Measurements from ENCODE around the gene CCHCR1. TPM values are rescaled to one million over a fixed set of nuclear protein-coding genes. Genes with fewer than 3 reads are reported as not detected.
"Not testable (repeated sequence)": the region's sequence is repeated elsewhere in the genome, so short reads cannot be mapped to it uniquely, and the experiment has no call there.

CCHCR1 gene
- total RNA-seq, 1 donor from 2014 or later = 9.9 TPM

DNA sequence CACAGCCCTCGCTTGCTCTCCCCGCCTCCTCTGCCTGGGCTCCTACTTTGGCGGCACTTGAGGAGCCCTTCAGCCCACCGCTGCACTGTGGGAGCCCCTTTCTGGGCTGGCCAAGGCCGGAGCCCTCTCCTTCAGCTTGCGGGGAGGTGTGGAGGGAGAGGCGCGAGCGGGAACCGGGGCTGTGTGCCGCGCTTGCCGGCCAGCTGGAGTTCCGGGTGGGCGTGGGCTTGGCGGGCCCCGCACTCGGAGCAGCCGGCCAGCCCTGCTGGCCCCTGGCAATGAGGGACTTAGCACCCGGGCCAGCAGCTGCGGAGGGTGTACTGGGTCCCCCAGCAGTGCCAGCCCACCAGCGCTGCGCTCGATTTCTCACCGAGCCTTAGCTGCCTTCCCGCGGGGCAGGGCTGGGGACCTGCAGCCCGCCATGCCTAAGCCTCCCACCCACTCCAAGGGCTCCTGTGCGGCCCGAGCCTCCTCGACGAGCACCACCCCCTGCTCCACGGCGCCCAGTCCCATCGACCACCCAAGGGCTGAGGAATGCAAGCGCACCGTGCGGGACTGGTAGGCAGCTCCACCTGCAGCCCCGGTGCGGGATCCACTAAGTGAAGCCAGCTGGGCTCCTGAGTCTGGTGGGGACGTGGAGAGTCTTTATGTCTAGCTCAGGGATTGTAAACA, 37.8 kb upstream of the CCHCR1 start:
- H3K9ac ChIP-seq (ENCODE audit: low read depth in 1 of 3, low read length in 3 of 3); H3K36me3 ChIP-seq (ENCODE audit: control insufficient read depth in 3 of 3, insufficient read depth in 3 of 3, low read length in 3 of 3); H3K27me3 ChIP-seq (ENCODE audit: control insufficient read depth in 3 of 3, insufficient read depth in 3 of 3, low read length in 3 of 3); H3K4me3 ChIP-seq (ENCODE audit: low read length in 3 of 3); H3K27ac ChIP-seq (ENCODE audit: low read depth, low read length); H3K9me3 ChIP-seq (ENCODE audit: control insufficient read depth in 3 of 3, low read length in 3 of 3): not testable (repeated sequence)
- H3K4me1 ChIP-seq (ENCODE audit: control insufficient read depth in 3 of 3, insufficient read depth in 3 of 3, low read length in 3 of 3) = peaks cover 6 to 23% (median 9%) of the 10 kb centered on the region in 3 donors

DNA sequence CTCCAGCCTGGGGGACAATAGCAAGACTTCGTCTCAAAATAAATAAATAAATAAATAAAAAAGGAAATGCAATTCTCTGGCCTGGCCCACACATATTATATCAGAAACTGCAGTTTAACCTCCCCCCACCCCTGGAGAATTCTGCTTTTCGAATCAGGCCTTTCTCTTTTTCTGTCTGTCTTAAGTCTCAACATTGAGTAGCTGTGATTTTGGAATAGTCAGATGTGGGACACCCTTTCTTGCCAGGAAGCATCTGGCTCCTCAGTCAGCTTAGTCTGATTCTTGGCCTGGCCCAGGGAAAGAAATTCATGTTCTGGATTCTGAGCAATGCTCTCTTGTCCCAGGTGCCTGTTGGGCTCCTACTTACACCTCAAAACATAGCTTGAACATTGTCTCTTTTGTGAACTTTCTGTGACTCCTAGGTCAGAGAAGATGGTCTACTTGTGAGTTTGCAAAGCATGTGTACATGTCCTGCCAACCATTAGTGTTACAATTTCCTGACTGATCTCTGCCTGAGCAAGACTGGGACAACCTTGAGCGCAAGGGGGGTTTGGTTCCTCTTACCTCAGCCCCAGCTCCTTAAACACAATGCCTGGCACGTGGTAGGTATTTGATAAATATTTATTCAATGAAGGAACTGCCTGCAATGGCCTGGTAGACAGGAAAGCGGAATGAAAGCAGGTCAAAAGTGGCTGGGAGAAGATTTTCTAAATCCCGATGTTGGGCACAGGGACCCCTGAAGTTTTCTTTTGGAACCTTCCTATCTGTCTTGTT, 36.6 kb upstream of the CCHCR1 start:
- Histone ChIP-seq H3K4me1 (ENCODE audit: control insufficient read depth in 3 of 3, insufficient read depth in 3 of 3, low read length in 3 of 3) (peaks cover 6 to 20% (median 9%) of the 10 kb centered on the region in 3 donors), H3K27me3 (ENCODE audit: control insufficient read depth in 3 of 3, insufficient read depth in 3 of 3, low read length in 3 of 3) (no peaks in the 10 kb centered on the region), H3K9me3 (ENCODE audit: control insufficient read depth in 3 of 3, low read length in 3 of 3) (no peaks in the 10 kb centered on the region), H3K4me3 (ENCODE audit: low read length in 3 of 3) (no peak overlapping the region), H3K36me3 (ENCODE audit: control insufficient read depth in 3 of 3, insufficient read depth in 3 of 3, low read length in 3 of 3) (peaks cover 0 to 8% (median 2%) of the 10 kb centered on the region in 3 donors), H3K9ac (ENCODE audit: low read depth in 1 of 3, low read length in 3 of 3) (no peak overlapping the region), H3K27ac (ENCODE audit: low read depth, low read length) (no peak overlapping the region)

DNA sequence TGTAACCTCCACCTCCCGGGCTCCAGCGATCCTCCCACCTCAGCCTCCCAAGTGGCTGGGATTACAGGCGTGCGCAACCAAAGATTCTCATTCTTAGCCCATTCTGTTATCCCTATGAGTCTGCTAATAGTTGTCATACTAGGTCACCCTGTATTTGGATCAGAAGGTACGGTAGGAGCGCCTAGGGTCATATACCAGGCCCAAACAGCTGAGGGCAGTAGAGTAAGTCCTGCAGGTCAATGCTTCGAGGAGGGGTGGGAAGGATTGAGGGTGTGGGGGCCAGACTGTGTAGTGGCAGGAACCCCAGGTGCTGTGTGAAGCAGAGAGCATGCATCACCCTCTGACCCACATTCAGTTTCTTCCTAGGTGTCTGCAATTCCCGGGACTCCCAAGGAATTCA, 35.6 kb upstream of the CCHCR1 start:
- no peak overlapping the region for H3K4me3 ChIP-seq (ENCODE audit: low read length in 3 of 3)
- H3K4me1 ChIP-seq (ENCODE audit: control insufficient read depth in 3 of 3, insufficient read depth in 3 of 3, low read length in 3 of 3) = peaks cover 6 to 17% (median 7%) of the 10 kb centered on the region in 3 donors
- peaks cover 0 to 8% (median 2%) of the 10 kb centered on the region in 3 donors for H3K36me3 ChIP-seq (ENCODE audit: control insufficient read depth in 3 of 3, insufficient read depth in 3 of 3, low read length in 3 of 3)
- H3K9me3 ChIP-seq (ENCODE audit: control insufficient read depth in 3 of 3, low read length in 3 of 3) = no peaks in the 10 kb centered on the region
- no peaks in the 10 kb centered on the region for H3K27me3 ChIP-seq (ENCODE audit: control insufficient read depth in 3 of 3, insufficient read depth in 3 of 3, low read length in 3 of 3)
- H3K27ac ChIP-seq (ENCODE audit: low read depth, low read length) = no peak overlapping the region
- peak overlapping the region in 1 of 3 donors; percentile 25 for H3K9ac ChIP-seq (ENCODE audit: low read depth in 1 of 3, low read length in 3 of 3)

DNA sequence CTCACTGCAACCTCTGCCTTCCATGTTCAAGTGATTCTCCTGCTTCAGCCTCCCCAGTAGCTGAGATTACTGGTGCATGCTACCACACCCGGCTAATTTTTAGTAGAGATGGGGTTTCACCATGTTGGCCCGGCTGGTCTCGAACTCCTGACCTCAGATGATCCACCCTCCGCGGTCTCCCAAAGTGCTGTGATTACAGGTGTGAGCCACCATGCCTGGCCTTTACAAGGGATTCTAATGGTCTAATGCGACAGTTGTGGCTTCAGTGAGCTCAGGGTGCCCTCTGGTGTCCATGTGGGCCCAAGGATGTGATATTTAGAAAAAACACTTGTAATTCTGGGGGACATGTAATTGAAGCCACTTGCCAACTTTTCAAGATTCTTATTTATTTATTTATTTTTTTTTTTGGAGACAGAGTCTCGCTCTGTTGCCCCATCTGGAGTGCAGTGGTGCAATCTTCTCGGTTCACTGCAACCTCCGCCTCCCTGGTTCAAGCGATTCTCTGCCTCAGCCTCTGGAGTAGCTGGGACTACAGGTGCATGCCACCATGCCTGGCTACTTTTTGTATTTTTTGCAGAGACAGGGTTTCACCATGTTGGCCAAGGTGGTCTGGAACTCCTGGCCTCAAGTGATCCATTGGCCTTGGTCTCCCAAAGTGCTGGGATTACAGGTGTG, 35.0 kb upstream of the CCHCR1 start:
- H3K4me3 ChIP-seq (ENCODE audit: low read length in 3 of 3); H3K9me3 ChIP-seq (ENCODE audit: control insufficient read depth in 3 of 3, low read length in 3 of 3); H3K36me3 ChIP-seq (ENCODE audit: control insufficient read depth in 3 of 3, insufficient read depth in 3 of 3, low read length in 3 of 3); H3K9ac ChIP-seq (ENCODE audit: low read depth in 1 of 3, low read length in 3 of 3); H3K27me3 ChIP-seq (ENCODE audit: control insufficient read depth in 3 of 3, insufficient read depth in 3 of 3, low read length in 3 of 3); H3K27ac ChIP-seq (ENCODE audit: low read depth, low read length): not testable (repeated sequence)
- H3K4me1 ChIP-seq (ENCODE audit: control insufficient read depth in 3 of 3, insufficient read depth in 3 of 3, low read length in 3 of 3) = peaks cover 6 to 17% (median 7%) of the 10 kb centered on the region in 3 donors

DNA sequence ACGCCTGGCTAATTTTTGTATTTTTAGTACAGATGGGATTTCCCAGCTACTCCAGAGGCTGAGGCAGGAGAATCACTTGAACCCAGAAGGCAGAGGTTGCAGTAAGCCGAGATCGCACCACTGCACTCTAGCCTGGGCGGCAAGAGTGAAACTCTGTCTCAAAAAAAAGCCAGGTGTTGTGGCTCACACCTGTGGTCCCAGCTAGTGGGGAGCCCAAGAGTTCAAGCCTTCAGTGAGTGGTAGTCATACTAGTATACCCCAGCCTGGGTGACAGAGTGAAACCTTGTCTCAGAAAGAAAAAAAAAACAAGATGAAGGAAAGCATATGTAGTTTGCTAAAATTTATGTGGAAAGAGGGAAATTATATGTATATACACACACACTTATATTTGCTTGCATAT, 32.9 kb upstream of the CCHCR1 start:
- Histone ChIP-seq H3K9me3 (ENCODE audit: control insufficient read depth in 3 of 3, low read length in 3 of 3) (no peaks in the 10 kb centered on the region), H3K36me3 (ENCODE audit: control insufficient read depth in 3 of 3, insufficient read depth in 3 of 3, low read length in 3 of 3) (peaks cover 0 to 8% (median 2%) of the 10 kb centered on the region in 3 donors), H3K4me1 (ENCODE audit: control insufficient read depth in 3 of 3, insufficient read depth in 3 of 3, low read length in 3 of 3) (peaks cover 5 to 9% (median 6%) of the 10 kb centered on the region in 3 donors), H3K9ac (ENCODE audit: low read depth in 1 of 3, low read length in 3 of 3) (no peak overlapping the region), H3K27me3 (ENCODE audit: control insufficient read depth in 3 of 3, insufficient read depth in 3 of 3, low read length in 3 of 3) (no peaks in the 10 kb centered on the region), H3K4me3 (ENCODE audit: low read length in 3 of 3) (no peak overlapping the region), H3K27ac (ENCODE audit: low read depth, low read length) (no peak overlapping the region)

DNA sequence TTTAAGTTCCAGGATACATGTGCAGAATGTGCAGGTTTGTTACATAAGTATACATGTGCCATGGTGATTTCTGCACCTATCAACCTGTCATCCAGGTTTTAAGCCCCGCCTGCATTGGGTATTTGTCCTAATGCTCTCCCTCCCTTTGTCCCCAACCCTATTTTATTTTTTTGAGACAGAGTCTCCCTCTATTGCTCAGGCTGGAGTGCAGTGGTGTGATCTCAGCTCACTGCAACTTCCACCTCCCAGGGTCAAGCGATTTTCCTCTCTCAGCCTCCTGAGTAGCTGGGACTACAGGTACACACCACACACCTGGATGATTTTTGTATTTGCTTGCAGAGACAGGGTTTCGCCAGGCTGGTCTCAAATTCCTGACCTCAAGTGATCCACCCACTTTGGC, 31.6 kb upstream of the CCHCR1 start:
- not testable (repeated sequence) for H3K36me3 ChIP-seq (ENCODE audit: control insufficient read depth in 3 of 3, insufficient read depth in 3 of 3, low read length in 3 of 3); H3K4me3 ChIP-seq (ENCODE audit: low read length in 3 of 3); H3K27me3 ChIP-seq (ENCODE audit: control insufficient read depth in 3 of 3, insufficient read depth in 3 of 3, low read length in 3 of 3); H3K9me3 ChIP-seq (ENCODE audit: control insufficient read depth in 3 of 3, low read length in 3 of 3); H3K27ac ChIP-seq (ENCODE audit: low read depth, low read length); H3K9ac ChIP-seq (ENCODE audit: low read depth in 1 of 3, low read length in 3 of 3); H3K4me1 ChIP-seq (ENCODE audit: control insufficient read depth in 3 of 3, insufficient read depth in 3 of 3, low read length in 3 of 3)

DNA sequence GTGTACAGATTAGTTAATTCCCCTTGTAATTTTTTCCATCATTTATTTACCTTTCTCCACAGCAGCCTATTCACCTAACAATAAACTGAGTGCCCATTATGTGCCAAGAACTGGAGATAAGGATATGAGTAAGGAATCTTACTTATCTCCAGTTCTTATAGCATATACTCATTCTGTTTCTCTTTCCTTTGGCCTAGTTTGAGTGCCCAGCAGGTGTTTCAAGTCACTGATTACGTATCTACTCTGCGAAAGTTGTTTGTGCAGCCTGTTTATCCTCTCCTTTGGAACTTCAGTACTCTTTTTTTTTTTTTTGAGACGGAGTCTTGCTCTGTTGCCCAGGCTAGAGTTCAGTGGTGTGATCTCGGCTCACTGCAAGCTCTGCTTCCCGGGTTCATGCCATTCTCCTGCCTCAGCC, 30.2 kb upstream of the CCHCR1 start:
- no peaks in the 10 kb centered on the region for H3K9me3 ChIP-seq (ENCODE audit: control insufficient read depth in 3 of 3, low read length in 3 of 3)
- H3K4me3 ChIP-seq (ENCODE audit: low read length in 3 of 3) = no peak overlapping the region
- H3K9ac ChIP-seq (ENCODE audit: low read depth in 1 of 3, low read length in 3 of 3) = no peak overlapping the region
- no peaks in the 10 kb centered on the region for H3K27me3 ChIP-seq (ENCODE audit: control insufficient read depth in 3 of 3, insufficient read depth in 3 of 3, low read length in 3 of 3)
- H3K4me1 ChIP-seq (ENCODE audit: control insufficient read depth in 3 of 3, insufficient read depth in 3 of 3, low read length in 3 of 3) = peaks cover 7 to 9% (median 9%) of the 10 kb centered on the region in 3 donors
- H3K27ac ChIP-seq (ENCODE audit: low read depth, low read length) = no peak overlapping the region
- no peaks in the 10 kb centered on the region for H3K36me3 ChIP-seq (ENCODE audit: control insufficient read depth in 3 of 3, insufficient read depth in 3 of 3, low read length in 3 of 3)

DNA sequence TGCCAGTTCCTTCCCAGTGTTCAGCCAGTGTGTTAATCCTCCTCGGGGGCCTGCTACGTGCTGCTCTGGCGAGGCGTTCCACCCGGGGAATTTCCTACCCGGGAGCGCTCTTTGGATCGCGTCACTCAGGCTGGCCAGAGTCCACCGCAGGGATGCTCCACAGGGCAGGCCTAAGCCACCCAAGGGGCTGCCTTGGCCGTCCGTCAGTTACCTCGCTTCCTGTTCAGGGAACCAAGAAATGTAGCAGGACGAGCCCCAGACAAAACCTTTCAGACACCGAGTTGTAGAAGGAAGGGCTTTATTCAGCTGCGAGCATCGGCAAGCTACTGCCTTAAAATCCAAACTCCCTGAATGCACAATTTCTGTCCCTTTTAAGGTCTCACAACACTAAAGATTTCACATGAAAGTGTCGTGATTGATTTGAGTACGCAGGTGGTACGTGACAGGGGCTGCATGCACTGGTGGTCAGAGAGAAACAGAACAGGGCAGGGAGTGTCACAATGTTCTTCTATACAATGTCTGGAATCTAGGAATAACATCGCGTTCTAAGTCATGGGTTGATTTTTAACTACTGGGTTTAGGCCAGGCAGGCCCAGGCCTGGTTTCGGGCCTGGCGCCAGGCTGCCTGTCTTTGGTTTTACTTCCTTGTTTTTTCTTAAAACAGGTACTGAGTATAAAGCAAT, 28.6 kb upstream of the CCHCR1 start:
- H3K27ac ChIP-seq (ENCODE audit: low read depth, low read length) = peak overlapping the region; percentile 66

DNA sequence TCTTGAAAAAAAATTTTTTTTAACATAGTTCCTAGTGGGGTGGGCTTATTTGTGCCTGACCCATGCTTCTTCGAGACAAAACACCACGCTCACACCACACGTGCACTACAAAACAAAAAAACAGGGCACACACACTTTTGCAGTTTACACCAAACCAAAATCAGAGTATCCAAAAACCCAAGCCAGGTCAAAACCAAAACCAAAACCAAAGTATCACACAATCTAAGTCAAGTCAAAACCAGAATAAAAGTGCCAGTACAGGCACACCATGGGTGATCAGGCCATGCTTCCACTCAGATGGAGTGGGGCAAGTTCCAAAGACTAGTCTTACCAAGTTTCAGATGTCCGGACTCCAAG, 28.1 kb upstream of the CCHCR1 start:
- not testable (repeated sequence) for H3K27me3 ChIP-seq (ENCODE audit: control insufficient read depth in 3 of 3, insufficient read depth in 3 of 3, low read length in 3 of 3); H3K36me3 ChIP-seq (ENCODE audit: control insufficient read depth in 3 of 3, insufficient read depth in 3 of 3, low read length in 3 of 3); H3K9me3 ChIP-seq (ENCODE audit: control insufficient read depth in 3 of 3, low read length in 3 of 3); H3K4me1 ChIP-seq (ENCODE audit: control insufficient read depth in 3 of 3, insufficient read depth in 3 of 3, low read length in 3 of 3)
- H3K4me3 ChIP-seq (ENCODE audit: low read length in 3 of 3) = peak overlapping the region; percentile 45 to 66 (median 60)
- H3K9ac ChIP-seq (ENCODE audit: low read depth in 1 of 3, low read length in 3 of 3) = peak overlapping the region; percentile 26 to 50 (median 30)
- H3K27ac ChIP-seq (ENCODE audit: low read depth, low read length) = peak overlapping the region; percentile 66

More for the DNA sequence above, 28.6 kb upstream of the CCHCR1 start:
- Histone ChIP-seq H3K4me3 (ENCODE audit: low read length in 3 of 3) (peak overlapping the region; percentile 45 to 66 (median 60)), H3K27me3 (ENCODE audit: control insufficient read depth in 3 of 3, insufficient read depth in 3 of 3, low read length in 3 of 3) (no peaks in the 10 kb centered on the region), H3K9me3 (ENCODE audit: control insufficient read depth in 3 of 3, low read length in 3 of 3) (no peaks in the 10 kb centered on the region), H3K9ac (ENCODE audit: low read depth in 1 of 3, low read length in 3 of 3) (peak overlapping the region; percentile 26 to 50 (median 30)), H3K4me1 (ENCODE audit: control insufficient read depth in 3 of 3, insufficient read depth in 3 of 3, low read length in 3 of 3) (peaks cover 7 to 9% (median 9%) of the 10 kb centered on the region in 3 donors), H3K36me3 (ENCODE audit: control insufficient read depth in 3 of 3, insufficient read depth in 3 of 3, low read length in 3 of 3) (no peaks in the 10 kb centered on the region)

Data from skeletal muscle tissue (tissue), 4 donors.